ENCODE measurements around the gene SRBD1.

Gene SRBD1

DNA sequence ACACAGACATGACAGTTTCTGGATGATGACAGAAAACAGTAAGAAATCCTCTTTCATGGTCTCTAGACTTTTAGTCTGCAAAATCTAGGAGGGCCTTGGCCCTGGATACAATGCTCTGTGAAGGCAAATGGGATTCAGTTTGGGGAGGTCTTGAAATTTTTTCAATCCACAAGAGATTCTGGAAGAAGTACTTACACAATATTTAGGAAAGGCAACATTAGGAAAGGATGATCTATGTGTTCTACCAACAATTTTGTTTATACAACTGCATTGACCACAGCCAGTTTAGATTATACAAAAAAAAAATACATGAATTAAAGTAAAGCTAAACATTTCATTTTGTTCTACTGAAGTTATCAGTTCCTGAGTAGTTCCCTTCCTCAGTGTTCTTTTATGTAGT lies 208.0 kb downstream of the SRBD1 start:
- Histone ChIP-seq H3K27ac (ENCODE audit: low read length) (no peak overlapping the region), H3K4me3 (ENCODE audit: low read length) (no peak overlapping the region), H3K9me3 (ENCODE audit: control insufficient read depth, low read depth, low read length) (no peaks in the 10 kb centered on the region)

DNA sequence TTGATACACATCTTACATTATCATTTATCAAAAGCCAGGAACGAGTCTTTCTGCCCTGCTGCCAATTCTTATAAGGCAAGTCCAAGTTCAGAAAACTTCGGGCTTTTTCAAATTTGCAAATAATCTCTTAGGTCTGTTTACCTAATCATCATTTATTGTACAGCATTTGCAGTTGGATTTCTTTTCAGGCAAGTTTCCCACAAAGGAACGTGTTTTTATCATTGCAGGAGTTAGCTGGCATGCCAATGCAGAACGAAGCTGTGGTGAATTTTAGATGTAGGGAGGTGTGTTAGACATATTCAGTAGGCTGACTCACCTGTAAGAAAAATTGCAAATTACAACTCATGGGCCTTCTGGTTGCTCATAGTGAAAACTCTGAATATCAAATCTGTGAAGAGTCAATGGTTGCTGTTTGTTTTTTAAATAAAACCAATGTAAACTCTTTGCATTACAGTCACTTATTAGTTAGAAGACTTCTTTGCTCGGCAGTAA lies 209.6 kb downstream of the SRBD1 start:
- Histone ChIP-seq H3K27me3 (ENCODE audit: control insufficient read depth, insufficient read depth, low read length) (no peaks in the 10 kb centered on the region), H3K27ac (ENCODE audit: low read length) (no peak overlapping the region), H3K4me1 (ENCODE audit: control insufficient read depth, low read depth, low read length) (peaks cover 12% of the 10 kb centered on the region)

More for the DNA sequence above, 208.0 kb downstream of the SRBD1 start:
- H3K36me3 ChIP-seq (ENCODE audit: control insufficient read depth, low read depth, low read length) = no peaks in the 10 kb centered on the region
- H3K27me3 ChIP-seq (ENCODE audit: control insufficient read depth, insufficient read depth, low read length) = no peaks in the 10 kb centered on the region
- peaks cover 12% of the 10 kb centered on the region for H3K4me1 ChIP-seq (ENCODE audit: control insufficient read depth, low read depth, low read length)
- H3K9ac ChIP-seq (ENCODE audit: low read length) = no peak overlapping the region

DNA sequence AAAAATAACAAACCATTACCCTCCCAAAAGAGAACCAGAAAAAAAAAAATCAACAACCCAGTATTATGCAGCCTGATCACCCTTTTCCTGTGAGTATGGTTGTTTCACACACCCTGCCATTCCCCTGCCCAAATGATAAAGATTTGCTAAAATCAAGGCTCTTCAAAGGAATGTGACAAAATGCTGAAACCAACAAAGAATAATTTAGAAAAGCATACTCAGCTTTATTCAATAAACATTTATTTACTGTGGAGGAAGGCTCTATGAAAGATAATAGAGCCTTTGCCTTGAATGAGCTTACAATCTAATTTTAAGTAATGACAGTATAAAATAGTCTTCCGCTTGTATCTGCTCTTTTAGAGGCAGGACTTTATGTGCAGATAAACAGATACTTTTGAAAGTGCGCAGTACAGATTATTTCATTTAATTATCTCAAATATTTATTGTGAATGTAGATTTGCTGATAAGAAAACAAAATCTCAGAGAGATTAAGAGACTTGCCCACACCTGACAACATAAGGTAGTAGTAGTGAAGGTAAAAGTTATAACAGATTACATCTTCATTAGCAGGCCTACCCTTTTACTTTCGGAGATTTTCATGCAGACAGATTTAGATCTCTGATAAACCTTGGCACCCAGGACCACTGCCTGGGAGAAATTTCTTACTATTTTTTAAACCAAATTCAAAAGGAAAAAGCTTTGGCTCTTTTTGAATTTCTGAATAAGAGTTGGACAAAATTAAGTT lies 211.9 kb downstream of the SRBD1 start:
- Histone ChIP-seq H3K4me3 (ENCODE audit: low read length) (no peak overlapping the region), H3K36me3 (ENCODE audit: control insufficient read depth, low read depth, low read length) (no peaks in the 10 kb centered on the region), H3K9ac (ENCODE audit: low read length) (no peak overlapping the region), H3K27me3 (ENCODE audit: control insufficient read depth, insufficient read depth, low read length) (no peaks in the 10 kb centered on the region), H3K4me1 (ENCODE audit: control insufficient read depth, low read depth, low read length) (peaks cover 12% of the 10 kb centered on the region), H3K27ac (ENCODE audit: low read length) (no peak overlapping the region), H3K9me3 (ENCODE audit: control insufficient read depth, low read depth, low read length) (no peaks in the 10 kb centered on the region)

More for the DNA sequence above, 209.6 kb downstream of the SRBD1 start:
- H3K9ac ChIP-seq (ENCODE audit: low read length) = no peak overlapping the region
- no peak overlapping the region for H3K4me3 ChIP-seq (ENCODE audit: low read length)
- H3K9me3 ChIP-seq (ENCODE audit: control insufficient read depth, low read depth, low read length) = no peaks in the 10 kb centered on the region
- H3K36me3 ChIP-seq (ENCODE audit: control insufficient read depth, low read depth, low read length) = no peaks in the 10 kb centered on the region

DNA sequence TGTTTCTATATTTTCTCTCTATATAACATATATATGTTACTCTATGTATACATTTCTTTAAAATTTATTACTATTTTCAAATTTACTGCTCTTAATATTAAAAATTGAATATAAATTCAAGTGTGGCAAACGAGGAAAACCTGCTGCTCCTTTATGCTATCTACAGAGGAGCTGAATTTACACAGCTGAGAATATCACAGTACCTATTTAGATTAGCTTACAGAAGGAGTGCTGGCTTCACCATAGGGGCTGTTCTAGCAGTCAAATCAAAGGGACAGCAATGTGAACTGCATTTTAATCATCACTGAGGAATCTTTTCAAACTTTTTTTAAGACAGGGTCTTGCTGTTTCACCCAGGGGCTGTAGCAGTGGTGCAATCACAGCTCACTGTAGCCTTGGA lies 213.8 kb downstream of the SRBD1 start:
- Histone ChIP-seq H3K27me3 (ENCODE audit: control insufficient read depth, insufficient read depth, low read length) (no peaks in the 10 kb centered on the region), H3K36me3 (ENCODE audit: control insufficient read depth, low read depth, low read length) (no peaks in the 10 kb centered on the region), H3K9ac (ENCODE audit: low read length) (no peak overlapping the region), H3K4me3 (ENCODE audit: low read length) (no peak overlapping the region), H3K4me1 (ENCODE audit: control insufficient read depth, low read depth, low read length) (peaks cover 11% of the 10 kb centered on the region), H3K9me3 (ENCODE audit: control insufficient read depth, low read depth, low read length) (no peaks in the 10 kb centered on the region), H3K27ac (ENCODE audit: low read length) (no peak overlapping the region)

DNA sequence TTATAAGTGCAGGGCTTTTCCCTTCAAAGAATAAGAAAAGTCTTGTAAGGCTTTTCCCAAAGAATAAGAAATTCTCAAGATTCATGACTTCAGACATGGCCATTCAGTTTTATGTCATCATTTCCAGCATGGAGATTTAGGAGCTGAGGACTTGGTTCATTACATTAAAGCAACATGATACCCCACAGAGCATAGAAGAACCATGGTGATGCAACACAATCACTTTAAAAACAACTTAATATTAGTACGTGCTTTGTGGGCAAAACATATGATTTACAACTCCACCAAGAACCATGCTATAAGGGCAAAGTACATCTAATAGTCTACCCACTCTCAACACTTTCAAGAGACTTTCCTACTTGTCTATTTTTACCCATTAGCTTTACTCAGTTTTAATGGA lies 214.4 kb downstream of the SRBD1 start:
- Histone ChIP-seq H3K27me3 (ENCODE audit: control insufficient read depth, insufficient read depth, low read length) (no peaks in the 10 kb centered on the region), H3K4me1 (ENCODE audit: control insufficient read depth, low read depth, low read length) (peaks cover 11% of the 10 kb centered on the region), H3K9me3 (ENCODE audit: control insufficient read depth, low read depth, low read length) (no peaks in the 10 kb centered on the region), H3K4me3 (ENCODE audit: low read length) (no peak overlapping the region), H3K27ac (ENCODE audit: low read length) (no peak overlapping the region), H3K36me3 (ENCODE audit: control insufficient read depth, low read depth, low read length) (no peaks in the 10 kb centered on the region), H3K9ac (ENCODE audit: low read length) (no peak overlapping the region)

DNA sequence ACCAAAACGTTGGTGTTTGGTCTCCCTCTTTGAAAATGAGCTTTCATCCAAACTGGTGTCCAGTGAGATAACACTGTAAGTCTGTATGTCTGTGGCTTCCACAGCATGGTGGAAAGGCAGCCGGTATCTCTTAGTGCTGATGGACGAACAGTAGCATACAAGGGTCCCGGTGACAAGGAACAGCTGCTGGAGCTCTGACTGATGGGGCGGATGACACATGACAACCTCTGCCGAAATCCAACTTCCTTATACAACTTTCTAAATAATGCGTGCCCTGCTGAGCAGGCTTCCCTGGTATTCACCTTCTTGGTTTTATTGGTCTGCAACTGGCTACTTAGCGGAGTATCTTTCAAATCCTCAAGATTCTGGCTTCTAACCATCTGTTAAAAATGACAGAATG lies 216.2 kb downstream of the SRBD1 start:
- no peaks in the 10 kb centered on the region for H3K9me3 ChIP-seq (ENCODE audit: control insufficient read depth, low read depth, low read length)
- H3K27me3 ChIP-seq (ENCODE audit: control insufficient read depth, insufficient read depth, low read length) = no peaks in the 10 kb centered on the region
- H3K4me1 ChIP-seq (ENCODE audit: control insufficient read depth, low read depth, low read length) = peaks cover 28% of the 10 kb centered on the region
- H3K27ac ChIP-seq (ENCODE audit: low read length) = no peak overlapping the region
- no peak overlapping the region for H3K9ac ChIP-seq (ENCODE audit: low read length)
- no peak overlapping the region for H3K4me3 ChIP-seq (ENCODE audit: low read length)
- no peaks in the 10 kb centered on the region for H3K36me3 ChIP-seq (ENCODE audit: control insufficient read depth, low read depth, low read length)

DNA sequence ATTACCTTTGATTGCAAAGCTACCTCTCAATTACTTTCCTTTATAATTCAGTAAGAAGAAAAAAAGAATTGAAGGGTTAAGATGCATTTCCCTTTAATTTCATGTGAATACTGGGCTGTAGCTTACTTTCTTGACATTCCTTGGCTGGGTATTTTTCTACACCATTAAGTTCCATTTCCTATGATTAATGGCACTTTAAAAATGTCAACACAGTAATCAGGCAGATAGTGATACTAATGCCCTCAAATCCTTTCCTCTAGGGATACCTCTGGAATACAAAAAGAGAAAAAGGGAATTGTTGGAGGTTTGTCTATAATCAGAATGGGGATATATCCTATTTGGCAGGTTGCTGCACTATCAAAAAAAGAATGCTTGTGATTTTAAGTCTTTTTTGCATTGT lies 216.9 kb downstream of the SRBD1 start:
- Histone ChIP-seq H3K9me3 (ENCODE audit: control insufficient read depth, low read depth, low read length) (no peaks in the 10 kb centered on the region), H3K27ac (ENCODE audit: low read length) (no peak overlapping the region), H3K27me3 (ENCODE audit: control insufficient read depth, insufficient read depth, low read length) (no peaks in the 10 kb centered on the region), H3K9ac (ENCODE audit: low read length) (no peak overlapping the region), H3K4me1 (ENCODE audit: control insufficient read depth, low read depth, low read length) (peaks cover 29% of the 10 kb centered on the region), H3K4me3 (ENCODE audit: low read length) (no peak overlapping the region), H3K36me3 (ENCODE audit: control insufficient read depth, low read depth, low read length) (no peaks in the 10 kb centered on the region)

DNA sequence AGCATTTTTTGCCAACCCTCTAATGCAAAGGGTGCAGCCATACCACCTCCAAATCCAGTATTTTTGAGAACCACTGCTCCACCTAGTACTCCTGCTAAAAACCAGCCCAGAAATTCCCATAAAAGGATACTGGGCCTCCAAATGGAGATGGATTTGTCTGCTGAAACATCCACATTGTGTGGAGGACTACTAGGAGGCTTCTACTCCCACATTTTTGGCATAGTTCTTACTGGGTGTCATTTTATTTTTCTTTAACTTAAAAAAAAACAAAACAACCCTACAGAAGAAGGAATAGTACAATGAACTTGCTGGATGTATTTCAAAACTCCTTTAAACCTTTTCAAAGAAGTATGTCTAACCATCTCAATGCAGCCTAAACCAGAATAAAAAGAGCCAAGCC lies 219.2 kb downstream of the SRBD1 start:
- H3K4me3 ChIP-seq (ENCODE audit: low read length) = no peak overlapping the region

DNA sequence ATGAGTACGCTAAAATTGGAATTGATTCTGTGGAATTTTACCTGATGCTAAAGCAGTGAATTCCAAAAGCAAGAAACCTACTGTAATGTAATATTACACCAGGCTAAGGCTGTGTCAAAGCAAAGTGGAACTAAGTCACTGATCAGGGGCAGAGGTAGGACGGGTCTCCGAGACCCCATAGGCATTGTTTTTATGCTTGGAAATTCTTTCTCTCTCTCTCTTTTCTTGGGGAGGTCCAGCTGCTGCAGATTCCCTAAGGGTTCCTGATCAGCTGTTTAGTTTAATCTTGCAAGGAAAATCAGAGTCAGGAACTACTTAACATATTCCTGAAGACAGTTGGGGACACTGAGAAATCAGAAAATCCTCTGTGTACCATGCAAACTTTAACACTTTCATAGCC lies 220.2 kb downstream of the SRBD1 start:
- no peak overlapping the region for H3K9ac ChIP-seq (ENCODE audit: low read length)
- H3K27ac ChIP-seq (ENCODE audit: low read length) = no peak overlapping the region
- H3K27me3 ChIP-seq (ENCODE audit: control insufficient read depth, insufficient read depth, low read length) = no peaks in the 10 kb centered on the region
- no peaks in the 10 kb centered on the region for H3K9me3 ChIP-seq (ENCODE audit: control insufficient read depth, low read depth, low read length)
- peak overlapping the region; percentile 8 for H3K4me3 ChIP-seq (ENCODE audit: low read length)
- H3K36me3 ChIP-seq (ENCODE audit: control insufficient read depth, low read depth, low read length) = peaks cover 5% of the 10 kb centered on the region
- H3K4me1 ChIP-seq (ENCODE audit: control insufficient read depth, low read depth, low read length) = peaks cover 29% of the 10 kb centered on the region

More for the DNA sequence above, 219.2 kb downstream of the SRBD1 start:
- Histone ChIP-seq H3K9ac (ENCODE audit: low read length) (no peak overlapping the region), H3K4me1 (ENCODE audit: control insufficient read depth, low read depth, low read length) (peaks cover 29% of the 10 kb centered on the region), H3K27me3 (ENCODE audit: control insufficient read depth, insufficient read depth, low read length) (no peaks in the 10 kb centered on the region), H3K36me3 (ENCODE audit: control insufficient read depth, low read depth, low read length) (peaks cover 5% of the 10 kb centered on the region), H3K27ac (ENCODE audit: low read length) (no peak overlapping the region), H3K9me3 (ENCODE audit: control insufficient read depth, low read depth, low read length) (no peaks in the 10 kb centered on the region)

DNA sequence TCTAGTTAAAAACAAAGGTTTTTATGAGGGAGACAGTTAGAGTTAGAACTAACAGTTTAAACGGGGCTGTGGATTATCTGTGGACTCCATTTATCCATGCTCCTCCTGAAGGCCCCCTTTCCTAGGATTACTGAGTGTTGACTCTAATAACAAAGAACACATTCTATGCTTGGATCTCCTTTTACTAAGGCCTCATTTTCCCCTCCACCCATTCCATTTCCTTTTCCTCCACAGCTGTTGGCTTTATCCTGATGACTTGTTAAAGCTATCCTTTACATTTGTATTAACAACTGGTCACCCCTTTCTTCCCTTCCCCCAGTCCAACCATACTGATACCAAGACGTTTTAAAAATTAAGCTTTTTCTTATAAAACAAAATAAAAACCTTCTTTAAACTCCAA lies 220.6 kb downstream of the SRBD1 start:
- peaks cover 29% of the 10 kb centered on the region for H3K4me1 ChIP-seq (ENCODE audit: control insufficient read depth, low read depth, low read length)
- no peaks in the 10 kb centered on the region for H3K9me3 ChIP-seq (ENCODE audit: control insufficient read depth, low read depth, low read length)
- no peak overlapping the region for H3K9ac ChIP-seq (ENCODE audit: low read length)
- peak overlapping the region; percentile 30 for H3K27ac ChIP-seq (ENCODE audit: low read length)
- peak overlapping the region; percentile 8 for H3K4me3 ChIP-seq (ENCODE audit: low read length)
- no peaks in the 10 kb centered on the region for H3K27me3 ChIP-seq (ENCODE audit: control insufficient read depth, insufficient read depth, low read length)
- peaks cover 5% of the 10 kb centered on the region for H3K36me3 ChIP-seq (ENCODE audit: control insufficient read depth, low read depth, low read length)

DNA sequence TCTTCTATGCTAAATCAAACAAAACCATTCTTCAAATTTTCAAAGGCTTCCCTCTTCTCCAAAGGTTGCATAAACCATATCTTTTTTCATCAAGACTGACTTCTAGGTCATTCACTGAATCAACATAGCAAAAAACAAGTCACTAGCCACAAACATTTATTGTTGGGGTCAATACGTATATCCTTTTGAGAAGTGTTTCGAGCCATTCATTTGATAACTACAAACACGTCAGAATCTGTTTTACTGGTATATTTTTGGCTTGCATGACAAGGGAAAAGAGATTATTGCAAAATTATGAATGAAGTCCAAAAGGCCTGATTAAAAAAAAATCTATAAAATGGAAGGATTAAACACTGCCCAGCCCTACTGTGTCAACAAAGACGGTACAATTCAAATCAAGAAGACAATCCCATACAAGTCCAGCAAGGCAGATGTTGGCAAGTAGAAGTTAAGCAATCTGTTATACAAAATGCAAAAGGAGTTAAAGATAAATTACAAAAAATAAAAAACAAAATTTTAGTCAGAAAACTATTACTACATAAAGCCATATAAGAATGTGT lies 222.4 kb downstream of the SRBD1 start:
- H3K9me3 ChIP-seq (ENCODE audit: control insufficient read depth, low read depth, low read length) = no peaks in the 10 kb centered on the region
- H3K4me1 ChIP-seq (ENCODE audit: control insufficient read depth, low read depth, low read length) = peaks cover 29% of the 10 kb centered on the region
- H3K27me3 ChIP-seq (ENCODE audit: control insufficient read depth, insufficient read depth, low read length) = no peaks in the 10 kb centered on the region
- H3K4me3 ChIP-seq (ENCODE audit: low read length) = no peak overlapping the region
- no peak overlapping the region for H3K9ac ChIP-seq (ENCODE audit: low read length)
- H3K36me3 ChIP-seq (ENCODE audit: control insufficient read depth, low read depth, low read length) = peaks cover 5% of the 10 kb centered on the region
- no peak overlapping the region for H3K27ac ChIP-seq (ENCODE audit: low read length)

DNA sequence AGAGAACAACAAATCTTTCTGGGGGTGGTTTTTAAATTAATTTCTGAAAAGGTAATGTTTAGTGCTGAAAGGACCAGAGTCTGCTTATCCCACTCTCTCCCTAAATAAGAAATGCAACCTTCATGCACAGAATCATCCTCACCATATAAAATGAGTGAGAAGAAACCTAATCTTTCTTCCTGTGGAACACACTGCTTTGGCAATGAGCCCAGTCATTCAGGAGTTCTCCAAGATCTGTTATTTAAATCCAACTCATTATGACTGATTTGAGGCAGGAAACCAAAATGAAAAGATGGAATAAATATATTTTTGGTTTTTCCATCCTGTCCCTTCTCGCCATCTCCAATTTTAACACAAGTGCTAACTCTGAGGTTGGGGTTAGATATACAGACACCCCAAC lies 228.3 kb downstream of the SRBD1 start:
- Histone ChIP-seq H3K4me3 (ENCODE audit: low read length) (no peak overlapping the region), H3K36me3 (ENCODE audit: control insufficient read depth, low read depth, low read length) (peaks cover 5% of the 10 kb centered on the region), H3K4me1 (ENCODE audit: control insufficient read depth, low read depth, low read length) (no peaks in the 10 kb centered on the region), H3K9ac (ENCODE audit: low read length) (no peak overlapping the region), H3K27ac (ENCODE audit: low read length) (no peak overlapping the region), H3K27me3 (ENCODE audit: control insufficient read depth, insufficient read depth, low read length) (no peaks in the 10 kb centered on the region), H3K9me3 (ENCODE audit: control insufficient read depth, low read depth, low read length) (no peaks in the 10 kb centered on the region)
